Measurements from ENCODE around the gene SCFD2. TPM values are rescaled to one million over a fixed set of nuclear protein-coding genes. Genes with fewer than 3 reads are reported as not detected.

Gene SCFD2
- total and polyA plus RNA-seq, 4 donors, result 4.3 to 28.8 (median 7.4) TPM

DNA sequence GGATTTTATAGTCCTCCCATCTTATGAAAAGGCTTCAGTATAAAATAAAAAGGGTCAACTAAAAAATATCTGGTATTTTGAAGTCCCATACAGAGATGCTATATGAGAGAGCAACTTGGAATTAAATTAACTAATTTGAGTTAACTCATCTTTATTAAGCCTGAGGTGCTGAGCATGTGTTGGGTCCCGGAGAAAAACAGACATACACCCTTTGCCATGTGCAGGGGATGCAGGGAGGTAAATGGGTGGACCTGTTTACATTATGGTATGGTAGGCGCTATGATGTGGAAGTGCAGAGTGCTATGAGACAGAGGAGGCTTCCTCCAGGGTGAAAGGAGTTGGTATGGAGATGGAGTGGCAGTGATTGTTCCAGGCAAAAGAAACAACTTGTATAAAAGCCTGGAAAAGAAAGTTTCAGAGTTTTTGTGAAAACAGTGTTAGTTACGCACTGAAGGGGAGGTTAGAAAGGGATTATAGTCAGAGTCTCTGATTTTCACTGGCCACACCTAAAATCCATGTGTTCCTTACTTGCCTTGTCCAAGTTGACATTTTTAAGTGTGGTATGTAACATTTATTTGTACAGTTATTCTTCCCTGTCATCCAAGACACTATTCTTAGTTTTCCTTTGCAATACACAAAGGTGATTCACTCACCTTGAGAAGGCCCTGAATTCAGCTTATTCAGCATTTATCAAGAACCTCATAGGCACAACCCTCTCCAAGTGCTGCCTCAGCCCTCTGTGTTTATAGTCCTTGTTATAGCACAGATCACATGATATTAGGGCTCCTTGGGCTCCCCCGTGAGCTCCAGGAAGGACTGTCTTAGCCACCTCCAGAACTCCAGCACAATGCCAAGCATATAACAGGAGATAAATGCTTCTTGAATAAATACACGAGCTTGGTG lies 351.7 kb downstream of the SCFD2 start:
- no peak for TF ChIP-seq EGR1 (IDR thresholded peaks at IDR 0.05; ENCODE audit: low read depth in 2 of 2)
- no peak for TF ChIP-seq YY1 (IDR thresholded peaks at IDR 0.05)
- TF ChIP-seq JUND (IDR thresholded peaks at IDR 0.05), result no peak
- TF ChIP-seq HNF4G (IDR thresholded peaks at IDR 0.05), result no peak
- no peak for TF ChIP-seq NR2F2 (IDR thresholded peaks at IDR 0.05)
- no peak for TF ChIP-seq SP1 (IDR thresholded peaks at IDR 0.05)
- TF ChIP-seq HNF4A (conservative IDR thresholded peaks at IDR 0.05), result no peak
- no peak for TF ChIP-seq CTCF (IDR thresholded peaks at IDR 0.05; ENCODE audit: low read depth, low read length, missing input control)
- no peak for TF ChIP-seq FOXA2 (IDR thresholded peaks at IDR 0.05)
- TF ChIP-seq, protein P1, sequence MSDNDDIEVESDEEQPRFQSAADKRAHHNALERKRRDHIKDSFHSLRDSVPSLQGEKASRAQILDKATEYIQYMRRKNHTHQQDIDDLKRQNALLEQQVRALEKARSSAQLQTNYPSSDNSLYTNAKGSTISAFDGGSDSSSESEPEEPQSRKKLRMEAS (IDR thresholded peaks at IDR 0.05), result no peak
- no peak for TF ChIP-seq REST (IDR thresholded peaks at IDR 0.05)
- TF ChIP-seq RXRA (IDR thresholded peaks at IDR 0.05), result no peak
- no peak for TF ChIP-seq GABPA (IDR thresholded peaks at IDR 0.05 in 1 of 2, conservative IDR thresholded peaks at IDR 0.05 in 1 of 2)
- no peak for TF ChIP-seq TAF1 (conservative IDR thresholded peaks at IDR 0.05)
- TF ChIP-seq FOXA1 (IDR thresholded peaks at IDR 0.05), result no peak
- no peak for TF ChIP-seq RAD21 (IDR thresholded peaks at IDR 0.05)
- TF ChIP-seq, protein P2, sequence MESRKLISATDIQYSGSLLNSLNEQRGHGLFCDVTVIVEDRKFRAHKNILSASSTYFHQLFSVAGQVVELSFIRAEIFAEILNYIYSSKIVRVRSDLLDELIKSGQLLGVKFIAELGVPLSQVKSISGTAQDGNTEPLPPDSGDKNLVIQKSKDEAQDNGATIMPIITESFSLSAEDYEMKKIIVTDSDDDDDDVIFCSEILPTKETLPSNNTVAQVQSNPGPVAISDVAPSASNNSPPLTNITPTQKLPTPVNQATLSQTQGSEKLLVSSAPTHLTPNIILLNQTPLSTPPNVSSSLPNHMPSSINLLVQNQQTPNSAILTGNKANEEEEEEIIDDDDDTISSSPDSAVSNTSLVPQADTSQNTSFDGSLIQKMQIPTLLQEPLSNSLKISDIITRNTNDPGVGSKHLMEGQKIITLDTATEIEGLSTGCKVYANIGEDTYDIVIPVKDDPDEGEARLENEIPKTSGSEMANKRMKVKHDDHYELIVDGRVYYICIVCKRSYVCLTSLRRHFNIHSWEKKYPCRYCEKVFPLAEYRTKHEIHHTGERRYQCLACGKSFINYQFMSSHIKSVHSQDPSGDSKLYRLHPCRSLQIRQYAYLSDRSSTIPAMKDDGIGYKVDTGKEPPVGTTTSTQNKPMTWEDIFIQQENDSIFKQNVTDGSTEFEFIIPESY (IDR thresholded peaks at IDR 0.05), result no peak
- TF ChIP-seq, protein P3, sequence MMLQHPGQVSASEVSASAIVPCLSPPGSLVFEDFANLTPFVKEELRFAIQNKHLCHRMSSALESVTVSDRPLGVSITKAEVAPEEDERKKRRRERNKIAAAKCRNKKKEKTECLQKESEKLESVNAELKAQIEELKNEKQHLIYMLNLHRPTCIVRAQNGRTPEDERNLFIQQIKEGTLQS (IDR thresholded peaks at IDR 0.05), result no peak
- H3K4me1 ChIP-seq (ENCODE audit: control insufficient read depth in 4 of 4, insufficient read depth in 4 of 4, low read length in 3 of 4), result peaks cover 0 to 4% (median 2%) of the 10 kb centered on the region in 4 donors
- WGBS, result 92% methylated on average over 5 of the region's 5 CpGs
- H3K27me3 ChIP-seq (ENCODE audit: control insufficient read depth in 4 of 4, insufficient read depth in 4 of 4, low read length in 3 of 4), result no peaks in the 10 kb centered on the region
- no peaks in the 10 kb centered on the region for H3K36me3 ChIP-seq (ENCODE audit: control insufficient read depth in 4 of 4, insufficient read depth in 3 of 4, low read depth in 1 of 4, low read length in 3 of 4)
- no peak overlapping the region for H3K9ac ChIP-seq (ENCODE audit: low read depth in 1 of 2, low read length in 2 of 2)
- H3K4me3 ChIP-seq (ENCODE audit: low read depth in 1 of 3, low read length in 3 of 3), result no peak overlapping the region
- H3K27ac ChIP-seq (ENCODE audit: low read depth in 1 of 2, low read length in 2 of 2), result no peak overlapping the region
- H3K9me3 ChIP-seq (ENCODE audit: control insufficient read depth in 4 of 4, low read length in 3 of 4), result no peaks in the 10 kb centered on the region
- DNase-seq (ENCODE audit: low spot score), result no peak
